ENCODE results near the gene NPR2.

Gene NPR2
- total RNA-seq: 2.3 to 3.9 (median 3.8) reads per million in 3 donors

GRCh38 chr9:35791297-35791921 is at the start of gene NPR2:
NPR2 (plus strand) TSS chr9:35791591; CDS start chr9:35792409, 818 bp downstream.
- H3K4me3 ChIP-seq (ENCODE audit: insufficient read depth, low read depth, low read length, poor library complexity, severe bottlenecking): no peak within 1 kb of the TSS
- H3K27ac ChIP-seq (ENCODE audit: insufficient read depth, low read length, poor library complexity, severe bottlenecking): no peak within 1 kb of the TSS
- no peaks in the 10 kb centered on the region for H3K9me3 ChIP-seq (ENCODE audit: control insufficient read depth, low read length)
- peaks cover 7% of the 10 kb centered on the region for H3K36me3 ChIP-seq (ENCODE audit: control insufficient read depth, insufficient read depth, low read length)
- H3K27me3 ChIP-seq (replicated peaks; ENCODE audit: control insufficient read depth, insufficient read depth, low read length, poor library complexity, severe bottlenecking): no peaks in the 10 kb centered on the region
- DNase-seq: no peak
- H3K4me1 ChIP-seq (ENCODE audit: control insufficient read depth, insufficient read depth, low read length, poor library complexity, severe bottlenecking): no peaks in the 10 kb centered on the region

GRCh38 chr9:35741740-35742139 is 49.7 kb upstream of the NPR2 start:
- Histone ChIP-seq H3K27ac (ENCODE audit: insufficient read depth, low read length, poor library complexity, severe bottlenecking) (no peak overlapping the region), H3K4me1 (ENCODE audit: control insufficient read depth, insufficient read depth, low read length, poor library complexity, severe bottlenecking) (peaks cover 9% of the 10 kb centered on the region), H3K27me3 (replicated peaks; ENCODE audit: control insufficient read depth, insufficient read depth, low read length, poor library complexity, severe bottlenecking) (no peaks in the 10 kb centered on the region), H3K9me3 (ENCODE audit: control insufficient read depth, low read length) (no peaks in the 10 kb centered on the region), H3K4me3 (ENCODE audit: insufficient read depth, low read depth, low read length, poor library complexity, severe bottlenecking) (no peak overlapping the region), H3K36me3 (ENCODE audit: control insufficient read depth, insufficient read depth, low read length) (peaks cover 53% of the 10 kb centered on the region)
- DNase-seq: no peak

- H3K4me3 ChIP-seq (ENCODE audit: insufficient read depth, low read depth, low read length, poor library complexity, severe bottlenecking): no peak overlapping the region
- peaks cover 37% of the 10 kb centered on the region for H3K36me3 ChIP-seq (ENCODE audit: control insufficient read depth, insufficient read depth, low read length)
- H3K27ac ChIP-seq (ENCODE audit: insufficient read depth, low read length, poor library complexity, severe bottlenecking): no peak overlapping the region
- DNase-seq: no peak
- H3K4me1 ChIP-seq (ENCODE audit: control insufficient read depth, insufficient read depth, low read length, poor library complexity, severe bottlenecking): peaks cover 25% of the 10 kb centered on the region
- no peaks in the 10 kb centered on the region for H3K9me3 ChIP-seq (ENCODE audit: control insufficient read depth, low read length)
- H3K27me3 ChIP-seq (replicated peaks; ENCODE audit: control insufficient read depth, insufficient read depth, low read length, poor library complexity, severe bottlenecking): no peaks in the 10 kb centered on the region
Measured at GRCh38 chr9:35743452-35743851, 47.9 kb upstream of the NPR2 start.

- Histone ChIP-seq H3K4me1 (ENCODE audit: control insufficient read depth, insufficient read depth, low read length, poor library complexity, severe bottlenecking) (peaks cover 25% of the 10 kb centered on the region), H3K27ac (ENCODE audit: insufficient read depth, low read length, poor library complexity, severe bottlenecking) (no peak overlapping the region), H3K9me3 (ENCODE audit: control insufficient read depth, low read length) (no peaks in the 10 kb centered on the region), H3K4me3 (ENCODE audit: insufficient read depth, low read depth, low read length, poor library complexity, severe bottlenecking) (no peak overlapping the region), H3K27me3 (replicated peaks; ENCODE audit: control insufficient read depth, insufficient read depth, low read length, poor library complexity, severe bottlenecking) (no peaks in the 10 kb centered on the region), H3K36me3 (ENCODE audit: control insufficient read depth, insufficient read depth, low read length) (peaks cover 31% of the 10 kb centered on the region)
- no peak for DNase-seq
Measured at GRCh38 chr9:35743880-35744518, 47.4 kb upstream of the NPR2 start.

DNA sequence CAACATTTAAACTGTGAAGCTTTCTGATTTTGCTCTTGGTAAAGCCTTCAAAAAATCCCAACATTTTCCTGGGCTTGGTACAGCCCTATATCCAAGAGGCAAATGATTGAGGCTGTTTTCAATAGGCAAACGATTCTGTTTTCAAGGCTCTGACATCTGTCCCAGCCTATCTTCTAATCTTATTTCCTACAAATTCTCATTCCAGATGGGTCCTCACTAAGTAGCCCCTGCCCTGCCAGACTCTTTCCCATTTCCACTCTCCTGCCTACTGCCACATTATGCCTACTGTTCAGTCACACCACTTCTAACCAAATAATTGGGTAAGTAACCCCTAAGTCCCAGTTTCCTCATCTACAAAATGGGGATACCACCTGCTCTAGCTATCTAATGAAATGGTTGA is 45.8 kb upstream of the NPR2 start:
- DNase-seq: no peak
- peaks cover 36% of the 10 kb centered on the region for H3K4me1 ChIP-seq (ENCODE audit: control insufficient read depth, insufficient read depth, low read length, poor library complexity, severe bottlenecking)
- no peak overlapping the region for H3K27ac ChIP-seq (ENCODE audit: insufficient read depth, low read length, poor library complexity, severe bottlenecking)
- no peak overlapping the region for H3K4me3 ChIP-seq (ENCODE audit: insufficient read depth, low read depth, low read length, poor library complexity, severe bottlenecking)
- H3K27me3 ChIP-seq (replicated peaks; ENCODE audit: control insufficient read depth, insufficient read depth, low read length, poor library complexity, severe bottlenecking): no peaks in the 10 kb centered on the region
- H3K9me3 ChIP-seq (ENCODE audit: control insufficient read depth, low read length): no peaks in the 10 kb centered on the region
- H3K36me3 ChIP-seq (ENCODE audit: control insufficient read depth, insufficient read depth, low read length): peaks cover 20% of the 10 kb centered on the region

DNA sequence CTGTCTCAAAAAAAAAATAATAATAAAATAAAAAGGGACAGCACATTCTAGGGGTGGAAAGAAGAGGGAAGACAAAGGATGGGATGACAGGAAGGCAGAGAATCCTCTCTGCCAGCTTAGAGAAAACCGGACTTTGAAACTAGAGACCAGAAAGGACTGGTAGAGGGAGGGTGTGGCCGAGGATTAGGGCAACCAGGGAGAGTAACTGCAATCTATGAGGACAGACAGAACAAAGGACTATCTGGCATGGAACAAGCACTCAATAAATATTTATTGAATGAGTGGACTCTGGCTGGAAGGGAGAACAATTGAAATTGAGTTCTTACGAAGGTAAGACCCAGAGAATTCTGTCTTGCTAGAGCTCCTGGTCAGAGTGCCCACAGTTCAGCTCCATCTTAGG is 44.8 kb upstream of the NPR2 start:
- Histone ChIP-seq H3K27ac (ENCODE audit: insufficient read depth, low read length, poor library complexity, severe bottlenecking) (no peak overlapping the region), H3K36me3 (ENCODE audit: control insufficient read depth, insufficient read depth, low read length) (peaks cover 29% of the 10 kb centered on the region), H3K9me3 (ENCODE audit: control insufficient read depth, low read length) (no peaks in the 10 kb centered on the region), H3K4me1 (ENCODE audit: control insufficient read depth, insufficient read depth, low read length, poor library complexity, severe bottlenecking) (peaks cover 36% of the 10 kb centered on the region), H3K4me3 (ENCODE audit: insufficient read depth, low read depth, low read length, poor library complexity, severe bottlenecking) (peak overlapping the region; percentile 91), H3K27me3 (replicated peaks; ENCODE audit: control insufficient read depth, insufficient read depth, low read length, poor library complexity, severe bottlenecking) (no peaks in the 10 kb centered on the region)
- DNase-seq: no peak

DNA sequence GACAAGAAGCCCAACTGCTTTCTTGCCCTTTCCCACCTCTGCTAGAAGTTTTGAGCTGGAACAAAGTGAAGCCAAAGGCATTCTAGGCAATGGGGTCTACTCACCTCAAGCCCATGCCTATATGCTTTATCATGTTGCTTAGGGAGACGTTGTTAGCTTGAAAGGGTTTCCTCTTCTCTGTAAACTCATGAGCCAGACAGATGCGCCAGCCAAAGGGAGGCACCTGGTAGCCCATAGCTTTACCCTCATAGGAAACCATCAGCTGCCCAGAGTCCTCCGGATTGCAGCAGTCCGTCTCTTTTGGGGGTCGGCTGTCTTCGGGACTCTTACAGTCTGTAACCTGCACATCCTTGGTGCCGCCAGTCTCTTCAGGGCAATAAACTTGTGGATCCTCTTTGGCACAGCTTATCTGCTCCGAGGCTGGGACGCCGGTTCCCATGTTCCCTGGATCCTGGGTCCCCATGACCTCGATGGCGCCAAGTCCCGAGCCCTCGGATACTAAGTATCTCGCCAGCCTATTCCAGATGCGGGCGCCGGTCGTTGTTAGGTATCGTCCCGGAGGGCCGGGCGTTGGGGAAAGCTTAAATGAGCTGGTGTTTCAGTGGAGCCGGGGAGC is 43.0 kb upstream of the NPR2 start:
- Histone ChIP-seq H3K9me3 (ENCODE audit: control insufficient read depth, low read length) (no peaks in the 10 kb centered on the region), H3K4me3 (ENCODE audit: insufficient read depth, low read depth, low read length, poor library complexity, severe bottlenecking) (peak overlapping the region; percentile 91), H3K4me1 (ENCODE audit: control insufficient read depth, insufficient read depth, low read length, poor library complexity, severe bottlenecking) (peaks cover 36% of the 10 kb centered on the region), H3K36me3 (ENCODE audit: control insufficient read depth, insufficient read depth, low read length) (peaks cover 40% of the 10 kb centered on the region), H3K27me3 (replicated peaks; ENCODE audit: control insufficient read depth, insufficient read depth, low read length, poor library complexity, severe bottlenecking) (no peaks in the 10 kb centered on the region), H3K27ac (ENCODE audit: insufficient read depth, low read length, poor library complexity, severe bottlenecking) (peak overlapping the region; percentile 80)
- DNase-seq: no peak

DNA sequence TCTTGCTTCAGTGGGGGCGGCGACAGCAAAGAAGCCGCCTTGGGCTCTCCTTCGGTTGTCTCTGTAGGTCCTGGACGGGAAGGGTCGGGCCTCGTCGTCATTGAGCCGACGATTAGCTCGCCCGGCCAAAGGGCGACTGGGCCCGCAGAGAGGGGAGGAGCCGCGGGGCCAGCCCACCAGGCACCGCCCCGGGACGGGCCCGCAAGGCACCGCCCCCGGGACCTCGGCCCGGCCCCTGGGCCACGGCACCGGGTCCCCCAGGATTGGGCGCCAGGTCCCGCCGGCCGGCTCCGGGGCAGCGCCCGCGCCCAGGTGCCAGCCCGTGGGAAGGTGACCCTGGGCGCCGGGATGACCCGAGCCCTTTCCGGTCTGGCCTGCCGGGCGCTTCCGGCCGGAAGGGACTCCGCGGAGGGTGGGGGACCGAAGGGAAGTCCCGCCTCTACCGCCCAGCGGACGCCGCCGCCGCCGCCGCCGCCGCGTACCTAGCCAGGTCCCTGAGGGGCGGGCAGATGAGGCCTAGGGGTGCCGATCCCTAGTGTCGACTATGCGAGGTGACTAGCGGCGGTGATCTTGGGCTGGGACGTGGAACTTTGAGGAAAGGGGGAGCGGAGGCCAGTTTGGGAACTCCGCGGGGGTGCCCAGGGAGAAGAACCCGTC is 42.4 kb upstream of the NPR2 start, which contains the start of the genes GBA2 and RGP1:
TSS of gene GBA2 (minus strand) at position 371 of the 657 bp plus-strand sequence. CDS start 524 bp downstream, outside the sequence.
TSS of gene RGP1 (plus strand) at position 430 of the 657 bp plus-strand sequence. CDS start 469 bp downstream, outside the sequence.
- Histone ChIP-seq H3K4me3 (ENCODE audit: insufficient read depth, low read depth, low read length, poor library complexity, severe bottlenecking) (peak within 1 kb of the TSS; percentile 91), H3K27me3 (replicated peaks; ENCODE audit: control insufficient read depth, insufficient read depth, low read length, poor library complexity, severe bottlenecking) (no peaks in the 10 kb centered on the region), H3K9me3 (ENCODE audit: control insufficient read depth, low read length) (no peaks in the 10 kb centered on the region), H3K27ac (ENCODE audit: insufficient read depth, low read length, poor library complexity, severe bottlenecking) (peak within 1 kb of the TSS; percentile 80), H3K36me3 (ENCODE audit: control insufficient read depth, insufficient read depth, low read length) (peaks cover 37% of the 10 kb centered on the region), H3K4me1 (ENCODE audit: control insufficient read depth, insufficient read depth, low read length, poor library complexity, severe bottlenecking) (peaks cover 36% of the 10 kb centered on the region)
- DNase-seq: peak; percentile 54 to 62 (median 55)

DNA sequence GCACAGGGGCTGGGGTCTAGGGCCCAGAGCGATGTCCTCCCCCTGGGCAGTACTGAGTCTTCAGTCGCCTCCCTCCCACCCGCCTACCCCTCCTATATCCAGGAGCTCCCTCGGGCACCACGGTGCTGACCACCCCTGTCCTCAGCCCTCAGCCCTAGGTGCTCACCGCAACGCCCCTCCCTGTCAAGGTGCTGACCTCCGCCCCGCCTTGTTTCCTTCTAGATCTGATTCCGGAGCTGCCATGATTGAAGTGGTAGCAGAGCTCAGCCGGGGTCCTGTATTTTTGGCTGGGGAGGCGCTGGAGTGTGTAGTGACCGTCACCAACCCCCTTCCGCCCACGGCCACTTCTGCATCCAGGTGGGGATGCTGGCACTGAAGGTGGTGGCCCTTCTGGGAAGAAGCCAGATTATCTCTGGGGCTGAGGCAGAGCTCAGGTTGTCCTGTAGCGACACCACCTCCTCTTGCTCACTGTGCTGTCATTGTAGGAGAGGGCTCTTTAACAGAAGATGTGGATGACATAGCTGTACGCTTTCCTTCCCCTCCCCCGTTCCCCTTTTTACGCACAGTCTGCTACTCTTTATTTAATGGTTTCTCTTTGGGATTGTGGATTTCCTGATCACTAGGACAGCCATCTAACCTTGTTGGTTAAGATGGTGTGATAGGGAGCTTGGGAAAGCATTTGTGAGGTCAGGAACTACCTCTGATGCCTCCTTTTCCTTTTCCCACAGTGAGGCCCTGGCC is 41.7 kb upstream of the NPR2 start:
- peak in 2 of 3 donors; percentile 29 to 42 for DNase-seq

More for the DNA sequence above, 41.7 kb upstream of the NPR2 start:
- peak overlapping the region; percentile 80 for H3K27ac ChIP-seq (ENCODE audit: insufficient read depth, low read length, poor library complexity, severe bottlenecking)
- H3K4me3 ChIP-seq (ENCODE audit: insufficient read depth, low read depth, low read length, poor library complexity, severe bottlenecking): peak overlapping the region; percentile 91
- H3K4me1 ChIP-seq (ENCODE audit: control insufficient read depth, insufficient read depth, low read length, poor library complexity, severe bottlenecking): peaks cover 36% of the 10 kb centered on the region
- H3K9me3 ChIP-seq (ENCODE audit: control insufficient read depth, low read length): no peaks in the 10 kb centered on the region
- H3K36me3 ChIP-seq (ENCODE audit: control insufficient read depth, insufficient read depth, low read length): peaks cover 30% of the 10 kb centered on the region
- H3K27me3 ChIP-seq (replicated peaks; ENCODE audit: control insufficient read depth, insufficient read depth, low read length, poor library complexity, severe bottlenecking): no peaks in the 10 kb centered on the region

Measured in effector memory CD4-positive, alpha-beta T cell (primary cell).